ENCODE results near the gene VTN.
A peak's percentile ranks its signal among the peaks of the same experiment; 100 is the strongest.

Gene VTN

DNA sequence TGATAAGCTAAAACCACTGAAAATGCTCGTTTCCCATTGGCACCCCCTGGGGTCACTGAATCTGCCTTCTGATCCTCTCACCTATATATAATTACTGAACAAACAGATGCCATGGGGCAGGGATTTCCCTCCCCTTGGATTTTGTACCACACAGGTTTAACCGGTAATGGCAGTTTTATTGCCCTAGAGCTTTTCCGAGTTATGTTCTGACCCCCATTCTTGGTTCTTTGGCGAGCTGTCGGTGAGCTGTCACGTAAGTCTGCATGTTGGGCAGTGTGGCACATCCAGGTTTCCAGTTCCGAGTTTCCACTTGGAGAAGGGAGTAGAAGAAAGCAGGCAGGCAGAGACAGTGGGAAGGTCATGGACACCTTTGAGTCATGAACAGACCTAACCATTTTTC lies 44.0 kb downstream of the VTN start:
- no peak for TF ChIP-seq EZH2phosphoT487 (IDR thresholded peaks at IDR 0.05; ENCODE audit: low read depth)
- TF ChIP-seq, protein P1, sequence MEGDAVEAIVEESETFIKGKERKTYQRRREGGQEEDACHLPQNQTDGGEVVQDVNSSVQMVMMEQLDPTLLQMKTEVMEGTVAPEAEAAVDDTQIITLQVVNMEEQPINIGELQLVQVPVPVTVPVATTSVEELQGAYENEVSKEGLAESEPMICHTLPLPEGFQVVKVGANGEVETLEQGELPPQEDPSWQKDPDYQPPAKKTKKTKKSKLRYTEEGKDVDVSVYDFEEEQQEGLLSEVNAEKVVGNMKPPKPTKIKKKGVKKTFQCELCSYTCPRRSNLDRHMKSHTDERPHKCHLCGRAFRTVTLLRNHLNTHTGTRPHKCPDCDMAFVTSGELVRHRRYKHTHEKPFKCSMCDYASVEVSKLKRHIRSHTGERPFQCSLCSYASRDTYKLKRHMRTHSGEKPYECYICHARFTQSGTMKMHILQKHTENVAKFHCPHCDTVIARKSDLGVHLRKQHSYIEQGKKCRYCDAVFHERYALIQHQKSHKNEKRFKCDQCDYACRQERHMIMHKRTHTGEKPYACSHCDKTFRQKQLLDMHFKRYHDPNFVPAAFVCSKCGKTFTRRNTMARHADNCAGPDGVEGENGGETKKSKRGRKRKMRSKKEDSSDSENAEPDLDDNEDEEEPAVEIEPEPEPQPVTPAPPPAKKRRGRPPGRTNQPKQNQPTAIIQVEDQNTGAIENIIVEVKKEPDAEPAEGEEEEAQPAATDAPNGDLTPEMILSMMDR (IDR thresholded peaks at IDR 0.05; ENCODE audit: low read depth, low read length): no peak
- Histone ChIP-seq H3K9ac (ENCODE audit: low read length) (no peak overlapping the region), H3K4me1 (ENCODE audit: low read length) (peaks cover 71% of the 10 kb centered on the region), H3K79me2 (ENCODE audit: low read length) (peaks cover 79% of the 10 kb centered on the region), H3K4me2 (ENCODE audit: low read length) (peak overlapping the region; percentile 62), H3K27me3 (ENCODE audit: low read depth, low read length) (no peaks in the 10 kb centered on the region), H4K20me1 (ENCODE audit: insufficient read depth, low read length) (peaks cover 46% of the 10 kb centered on the region), H3K4me3 (ENCODE audit: low read length) (no peak overlapping the region), H3K9me3 (ENCODE audit: insufficient read depth, low read length) (no peaks in the 10 kb centered on the region), H2AFZ (ENCODE audit: low read depth, low read length) (no peak overlapping the region), H3K27ac (ENCODE audit: low read length) (peak overlapping the region; percentile 94), H3K36me3 (replicated peaks; ENCODE audit: low read depth, low read length) (peaks cover 59% of the 10 kb centered on the region)

DNA sequence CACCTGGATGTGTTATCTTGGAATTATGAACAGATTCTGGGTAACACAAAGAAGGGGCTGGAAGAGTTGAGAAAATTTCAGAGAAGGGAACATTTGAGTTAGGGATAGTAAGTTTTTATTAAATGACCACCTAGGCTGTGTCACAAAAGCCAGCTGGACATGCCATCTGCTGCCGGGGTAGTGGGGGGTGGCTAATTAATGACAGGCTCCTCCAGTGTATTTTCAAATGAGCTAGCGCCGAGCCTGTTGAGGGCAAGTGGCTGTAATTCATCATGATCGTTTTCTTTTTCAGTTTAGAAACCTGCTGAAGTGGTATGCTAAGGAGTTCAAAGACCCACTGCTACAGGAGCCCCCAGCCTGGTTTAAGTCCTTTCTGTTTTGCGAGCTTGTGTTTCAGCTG lies 44.9 kb downstream of the VTN start:
- H3K4me2 ChIP-seq (ENCODE audit: low read length): peak overlapping the region; percentile 49
- H3K36me3 ChIP-seq (replicated peaks; ENCODE audit: low read depth, low read length): peaks cover 68% of the 10 kb centered on the region
- H3K9me3 ChIP-seq (ENCODE audit: insufficient read depth, low read length): no peaks in the 10 kb centered on the region
- TF ChIP-seq EZH2phosphoT487 (IDR thresholded peaks at IDR 0.05; ENCODE audit: low read depth): no peak
- TF ChIP-seq, protein P1 (IDR thresholded peaks at IDR 0.05; ENCODE audit: low read depth, low read length): no peak
- H3K4me1 ChIP-seq (ENCODE audit: low read length): peaks cover 80% of the 10 kb centered on the region
- peak overlapping the region; percentile 94 for H3K27ac ChIP-seq (ENCODE audit: low read length)
- peaks cover 53% of the 10 kb centered on the region for H4K20me1 ChIP-seq (ENCODE audit: insufficient read depth, low read length)
- H3K9ac ChIP-seq (ENCODE audit: low read length): no peak overlapping the region
- no peak overlapping the region for H2AFZ ChIP-seq (ENCODE audit: low read depth, low read length)
- peak overlapping the region; percentile 13; the same call in 1 of the 2 replicates for H3K4me3 ChIP-seq (ENCODE audit: low read length)
- no peaks in the 10 kb centered on the region for H3K27me3 ChIP-seq (ENCODE audit: low read depth, low read length)
- H3K79me2 ChIP-seq (ENCODE audit: low read length): peaks cover 88% of the 10 kb centered on the region

DNA sequence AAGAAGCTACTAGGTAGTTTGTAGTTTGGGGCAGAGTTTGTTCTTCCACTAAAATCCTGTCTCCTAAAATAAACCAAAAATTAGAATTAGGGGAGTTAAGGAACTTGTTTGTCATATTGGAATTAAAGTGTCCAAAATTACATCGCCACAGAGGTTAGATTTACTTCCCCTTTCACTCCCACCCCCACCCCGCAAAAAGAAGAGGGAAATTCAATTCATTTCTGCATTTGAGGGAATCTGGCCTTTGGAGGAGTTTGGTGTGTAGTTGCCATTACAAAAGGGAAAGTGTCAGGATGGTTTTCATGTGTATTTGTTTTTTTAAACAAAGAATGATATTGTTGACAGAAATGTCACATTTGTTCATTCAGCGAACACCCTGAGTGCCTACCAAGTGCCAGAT lies 45.3 kb downstream of the VTN start:
- Histone ChIP-seq H3K36me3 (replicated peaks; ENCODE audit: low read depth, low read length) (peaks cover 71% of the 10 kb centered on the region), H3K27me3 (ENCODE audit: low read depth, low read length) (no peaks in the 10 kb centered on the region), H3K4me3 (ENCODE audit: low read length) (peak overlapping the region; percentile 13), H3K79me2 (ENCODE audit: low read length) (peaks cover 93% of the 10 kb centered on the region), H3K9me3 (ENCODE audit: insufficient read depth, low read length) (no peaks in the 10 kb centered on the region), H2AFZ (ENCODE audit: low read depth, low read length) (no peak overlapping the region), H3K4me1 (ENCODE audit: low read length) (peaks cover 82% of the 10 kb centered on the region), H3K4me2 (ENCODE audit: low read length) (peak overlapping the region; percentile 49), H4K20me1 (ENCODE audit: insufficient read depth, low read length) (peaks cover 53% of the 10 kb centered on the region), H3K27ac (ENCODE audit: low read length) (peak overlapping the region; percentile 94), H3K9ac (ENCODE audit: low read length) (no peak overlapping the region)
- TF ChIP-seq EZH2phosphoT487 (IDR thresholded peaks at IDR 0.05; ENCODE audit: low read depth): no peak
- TF ChIP-seq, protein P1 (IDR thresholded peaks at IDR 0.05; ENCODE audit: low read depth, low read length): no peak

DNA sequence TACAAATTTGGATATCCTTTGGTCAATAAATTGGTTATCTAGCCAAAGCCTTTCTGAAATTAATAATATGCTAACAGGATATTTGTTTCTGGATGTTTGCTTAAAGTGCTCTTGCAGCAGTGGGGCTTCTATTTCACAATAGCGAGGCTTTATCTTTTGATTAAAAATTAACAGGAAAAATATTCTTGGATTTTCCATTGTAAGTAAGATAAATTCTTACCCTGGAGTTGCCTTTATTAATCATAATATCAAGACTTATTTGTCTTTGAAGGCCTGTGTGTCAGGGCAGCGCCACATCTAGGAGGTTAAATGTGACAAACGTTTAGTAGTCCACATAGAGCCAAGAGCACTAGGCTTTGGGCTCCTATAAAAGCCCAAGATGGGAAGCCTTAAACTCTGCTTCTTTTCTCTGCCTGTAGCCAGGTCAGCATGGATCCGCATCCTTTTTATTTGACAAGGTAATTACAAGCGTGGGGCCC lies 45.8 kb downstream of the VTN start:
- Histone ChIP-seq H3K4me3 (ENCODE audit: low read length) (peak overlapping the region; percentile 13), H4K20me1 (ENCODE audit: insufficient read depth, low read length) (peaks cover 53% of the 10 kb centered on the region), H3K27ac (ENCODE audit: low read length) (peak overlapping the region; percentile 94), H3K36me3 (replicated peaks; ENCODE audit: low read depth, low read length) (peaks cover 70% of the 10 kb centered on the region), H3K9me3 (ENCODE audit: insufficient read depth, low read length) (no peaks in the 10 kb centered on the region), H3K79me2 (ENCODE audit: low read length) (peaks cover 96% of the 10 kb centered on the region), H3K9ac (ENCODE audit: low read length) (no peak overlapping the region), H3K4me1 (ENCODE audit: low read length) (peaks cover 82% of the 10 kb centered on the region), H3K4me2 (ENCODE audit: low read length) (peak overlapping the region; percentile 49), H2AFZ (ENCODE audit: low read depth, low read length) (no peak overlapping the region), H3K27me3 (ENCODE audit: low read depth, low read length) (no peaks in the 10 kb centered on the region)
- TF ChIP-seq, protein P1 (IDR thresholded peaks at IDR 0.05; ENCODE audit: low read depth, low read length): no peak
